H9 (cell line): ENCODE data around the gene TXNDC17. TPM values are rescaled to one million over a fixed set of nuclear protein-coding genes. Genes with fewer than 3 reads are reported as not detected.

Experiments
- DNase-seq: peaks from one replicate; pipeline ENCODE4 v3.0.0-alpha.2; 2017
- H2AFZ ChIP-seq: one replicate; pipeline ENCODE4 v1.6.1; 2013; ENCODE audit warnings: mild to moderate bottlenecking, low read length, control low read depth, moderate library complexity
- H2AK5ac ChIP-seq: 2 replicates; pipeline ENCODE4 v1.6.1; 2013; ENCODE audit warnings: low read length, control low read depth, mixed read lengths; ENCODE audit not compliant: insufficient read length
- H2BK120ac ChIP-seq: one replicate; pipeline ENCODE4 v1.6.1; 2013; ENCODE audit warnings: low read depth, mild to moderate bottlenecking, low read length, control low read depth, inconsistent platforms; ENCODE audit not compliant: poor library complexity, severe bottlenecking
- H2BK12ac ChIP-seq: 2 replicates; pipeline ENCODE4 v1.6.1; 2013; ENCODE audit warnings: low read length, control low read depth, mixed read lengths, low read depth; ENCODE audit not compliant: insufficient read length
- H2BK15ac ChIP-seq: 2 replicates; pipeline ENCODE4 v1.6.1; 2013; ENCODE audit warnings: low read depth, low read length, control low read depth
- H2BK20ac ChIP-seq: one replicate; pipeline ENCODE4 v1.6.1; 2013; ENCODE audit warnings: low read depth, mild to moderate bottlenecking, low read length, control low read depth, inconsistent platforms; ENCODE audit not compliant: poor library complexity, severe bottlenecking
- H2BK5ac ChIP-seq: 2 replicates; pipeline ENCODE4 v1.6.1; 2013; ENCODE audit warnings: low read length, control low read depth, mixed read lengths; ENCODE audit not compliant: insufficient read length
- H3K14ac ChIP-seq: 2 replicates; pipeline ENCODE4 v1.6.1; 2013; ENCODE audit warnings: low read length, control low read depth; ENCODE audit not compliant: insufficient read depth
- H3K18ac ChIP-seq: 2 replicates; pipeline ENCODE4 v1.6.1; 2013; ENCODE audit warnings: low read depth, mild to moderate bottlenecking, mixed read lengths, low read length, control low read depth; ENCODE audit not compliant: insufficient read length
- H3K23ac ChIP-seq: 2 replicates; pipeline ENCODE4 v1.6.1; 2013; ENCODE audit warnings: low read length, control low read depth, mixed read lengths, low read depth; ENCODE audit not compliant: insufficient read length
- H3K23me2 ChIP-seq: 2 replicates; pipeline ENCODE4 v1.6.1; 2013; ENCODE audit warnings: low read depth, mild to moderate bottlenecking, mixed read lengths, low read length, control low read depth; ENCODE audit not compliant: insufficient read length, poor library complexity, severe bottlenecking
- H3K27ac ChIP-seq: 2 replicates; pipeline ENCODE4 v1.5.1; 2013; ENCODE audit warnings: low read length, control low read depth, mixed read lengths, low read depth; ENCODE audit not compliant: insufficient read length
- H3K27me3 ChIP-seq: 2 replicates; pipeline ENCODE4 v1.6.1; 2013; ENCODE audit warnings: low read length, control low read depth, inconsistent platforms; ENCODE audit not compliant: insufficient read depth
- H3K4ac ChIP-seq: 2 replicates; pipeline ENCODE4 v1.6.1; 2013; ENCODE audit warnings: low read depth, mild to moderate bottlenecking, control low read depth, inconsistent platforms, low read length, moderate library complexity
- H3K4me1 ChIP-seq: 2 replicates; pipeline ENCODE4 v1.6.1; 2013; ENCODE audit warnings: low read length, control low read depth, inconsistent platforms; ENCODE audit not compliant: insufficient read depth
- H3K4me2 ChIP-seq: 2 replicates; pipeline ENCODE4 v1.6.1; 2013; ENCODE audit warnings: low read length, control low read depth, mixed read lengths; ENCODE audit not compliant: insufficient read length, insufficient read depth
- H3K56ac ChIP-seq: 2 replicates; pipeline ENCODE4 v1.6.1; 2013; ENCODE audit warnings: low read depth, mild to moderate bottlenecking, mixed read lengths, low read length, control low read depth; ENCODE audit not compliant: insufficient read length
- H3K79me1 ChIP-seq: 2 replicates; pipeline ENCODE4 v1.6.1; 2013; ENCODE audit warnings: low read depth, mild to moderate bottlenecking, moderate library complexity, low read length, control low read depth, inconsistent platforms; ENCODE audit not compliant: insufficient read depth, poor library complexity, severe bottlenecking
- H3K79me2 ChIP-seq: 2 replicates; pipeline ENCODE4 v1.6.1; 2013; ENCODE audit warnings: low read length, control low read depth, inconsistent platforms; ENCODE audit not compliant: insufficient read depth
- H3K9ac ChIP-seq: 2 replicates; pipeline ENCODE4 v1.6.1; 2013; ENCODE audit warnings: low read length, control low read depth, mixed read lengths; ENCODE audit not compliant: insufficient read length; ENCODE audit errors: extremely low read depth
- H3K9me3 ChIP-seq: one replicate; pipeline ENCODE4 v1.6.1; 2013; ENCODE audit warnings: low read depth, low read length, inconsistent platforms; ENCODE audit not compliant: control insufficient read depth
- H3T11ph ChIP-seq: one replicate; pipeline ENCODE4 v1.6.1; 2013; ENCODE audit warnings: mild to moderate bottlenecking, low read length, control low read depth, inconsistent platforms
- H4K20me1 ChIP-seq: one replicate; pipeline ENCODE4 v1.6.1; 2013; ENCODE audit not compliant: control insufficient read depth, insufficient read length, insufficient read depth
- H4K5ac ChIP-seq: 2 replicates; pipeline ENCODE4 v1.6.1; 2013; ENCODE audit warnings: low read depth, mild to moderate bottlenecking, mixed read lengths, low read length, control low read depth; ENCODE audit not compliant: insufficient read length
- H4K8ac ChIP-seq: replicated peaks from 2 replicates; pipeline ENCODE4 v1.6.1; 2013; ENCODE audit warnings: low read length, control low read depth, mixed read lengths, low read depth; ENCODE audit not compliant: insufficient read length
- H4K91ac ChIP-seq: 2 replicates; pipeline ENCODE4 v1.6.1; 2013; ENCODE audit warnings: low read depth, mild to moderate bottlenecking, moderate library complexity, mixed read lengths, low read length, control low read depth; ENCODE audit not compliant: insufficient read length
- H3K27ac Mint-ChIP-seq, 3 experiments: 2 replicates in 2 of 3; 3 replicates in 1 of 3; pipeline ENCODE4 v1.8.0; 2020 to 2021; ENCODE audit warnings: mixed read lengths in 3 of 3, mild to moderate bottlenecking in 1 of 3, moderate library complexity in 1 of 3
- H3K27me3 Mint-ChIP-seq: 2 replicates; pipeline ENCODE4 v1.8.0; 2021; ENCODE audit warnings: low read depth, mild to moderate bottlenecking, moderate library complexity, mixed read lengths
- H3K36me3 Mint-ChIP-seq, 3 experiments: 2 replicates in 2 of 3; 3 replicates in 1 of 3; pipeline ENCODE4 v1.8.0; 2020 to 2021; ENCODE audit warnings: low read depth in 3 of 3, mixed read lengths in 3 of 3; ENCODE audit not compliant: insufficient read depth in 1 of 3
- H3K4me1 Mint-ChIP-seq, 2 experiments: 2 replicates each; pipeline ENCODE4 v1.8.0; 2020; ENCODE audit warnings: mixed read lengths in 2 of 2
- H3K4me3 Mint-ChIP-seq, 2 experiments: 2 replicates in 1 of 2; 3 replicates in 1 of 2; pipeline ENCODE4 v1.8.0; 2020 to 2021; ENCODE audit warnings: mild to moderate bottlenecking in 2 of 2, mixed read lengths in 2 of 2, moderate library complexity in 1 of 2
- H3K9me3 Mint-ChIP-seq, 2 experiments: 2 replicates in 1 of 2; 3 replicates in 1 of 2; pipeline ENCODE4 v1.8.0; 2020; ENCODE audit warnings: mild to moderate bottlenecking in 2 of 2, mixed read lengths in 2 of 2, moderate library complexity in 1 of 2
- CTCF ChIP-seq: fragments of 200-600 bp; sonication (generic); conservative IDR thresholded peaks from 3 replicates; pipeline ENCODE4 v1.8.0; 2021; ENCODE audit warnings: antibody characterized with exemption, mild to moderate bottlenecking
- WGBS: extraction: QIAGEN DNeasy Blood & Tissue Kit; methylation state at CpG from one replicate; pipeline ENCODE4 v1.1.7; 2013; ENCODE audit warnings: missing lambda C conversion rate, low lambda C conversion rate, mixed read lengths; ENCODE audit not compliant: insufficient read length; ENCODE audit errors: extremely low coverage; 5-methylcytosine and 5-hydroxymethylcytosine counted together
- total RNA-seq: library from RNA; stranded (reverse); gene quantifications from 2 replicates; pipeline ENCODE4 v1.2.1, GENCODE V29; 2021

TXNDC17 gene
- total RNA-seq, 1 experiment from 2014 or later: 170 TPM

- Mint-ChIP-seq H3K27me3 (no peaks in the 10 kb centered on the region), H3K27ac (no peak overlapping the region), H3K4me3 (no peak overlapping the region), H3K9me3 (no peaks in the 10 kb centered on the region), H3K4me1 (no peaks in the 10 kb centered on the region), H3K36me3 (peaks cover 10 to 73% (median 54%) of the 10 kb centered on the region in 3 experiments)
- Histone ChIP-seq H3K23me2 (no peaks in the 10 kb centered on the region), H4K8ac (no peak overlapping the region), H3K4me2 (no peak overlapping the region), H3K14ac (no peak overlapping the region), H3K23ac (no peak overlapping the region), H3K4ac (no peak overlapping the region), H3K56ac (no peak overlapping the region), H2BK20ac (no peak overlapping the region), H3K9me3 (no peaks in the 10 kb centered on the region), H4K5ac (no peak overlapping the region), H3K79me1 (no peaks in the 10 kb centered on the region), H2BK15ac (no peak overlapping the region), H2BK12ac (no peak overlapping the region), H3K27ac (no peak overlapping the region), H2BK5ac (no peak overlapping the region), H4K91ac (no peak overlapping the region), H2AK5ac (no peak overlapping the region), H3K4me1 (no peaks in the 10 kb centered on the region), H2AFZ (no peak overlapping the region), H3T11ph (no peak overlapping the region), H4K20me1 (no peaks in the 10 kb centered on the region), H3K79me2 (no peaks in the 10 kb centered on the region), H3K18ac (no peak overlapping the region), H3K27me3 (no peaks in the 10 kb centered on the region), H3K9ac (no peak overlapping the region), H2BK120ac (no peak overlapping the region)
- no peak for TF ChIP-seq CTCF
- DNase-seq: no peak
- WGBS: no CpG with 5 or more reads among the region's 3 CpGs
These were observed 32.5 kb upstream of the TXNDC17 start for GRCh38 chr17:6608321-6608720.
